GM21619 (cell line): ENCODE results near the gene ANKRD1.
"Not testable (repeated sequence)": the region's sequence is repeated elsewhere in the genome, so short reads cannot be mapped to it uniquely, and the experiment has no call there.

Source experiments
- ATAC-seq: cut with Tn5 transposase; IDR thresholded peaks from one replicate; pipeline ENCODE4 v1.9.1; 2021; ENCODE audit not compliant: unreplicated experiment

ANKRD1 gene

DNA sequence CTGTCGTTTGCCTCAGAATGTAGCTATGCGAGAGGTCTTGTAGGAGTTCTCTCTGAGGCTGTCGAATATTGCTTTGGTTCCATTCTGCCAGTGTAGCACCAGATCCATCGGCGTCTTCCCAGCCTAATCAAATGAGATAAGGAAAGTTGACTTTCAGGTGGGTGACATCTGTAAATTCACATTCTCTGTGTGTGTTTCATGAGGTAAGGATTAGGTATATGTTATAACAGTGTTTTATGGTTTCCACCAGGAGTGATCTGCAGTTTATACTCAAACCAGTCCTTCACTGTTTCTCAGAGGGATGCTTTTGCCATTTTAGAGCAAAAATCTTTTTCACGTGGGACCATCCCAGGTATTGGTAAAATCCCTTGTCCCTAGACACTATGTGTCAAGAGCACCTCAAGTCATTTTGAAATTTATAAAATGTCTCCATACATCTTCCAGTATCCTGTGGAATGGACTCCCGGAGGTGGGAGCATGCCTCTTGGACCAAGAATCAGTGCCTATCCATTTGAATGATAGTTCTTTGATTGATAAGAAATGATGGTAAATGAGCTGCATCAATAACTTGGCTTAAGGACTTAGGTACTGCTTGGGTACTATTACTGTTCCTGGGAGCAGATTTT, 7.9 kb downstream of the ANKRD1 start:
- no peak for ATAC-seq

- ATAC-seq: no peak
Observed at GRCh38 chr10:90912174-90912573, 8.7 kb downstream of the ANKRD1 start.

GRCh38 chr10:90911133-90912051, 9.5 kb downstream of the ANKRD1 start:
- peak; percentile 91 for ATAC-seq

DNA sequence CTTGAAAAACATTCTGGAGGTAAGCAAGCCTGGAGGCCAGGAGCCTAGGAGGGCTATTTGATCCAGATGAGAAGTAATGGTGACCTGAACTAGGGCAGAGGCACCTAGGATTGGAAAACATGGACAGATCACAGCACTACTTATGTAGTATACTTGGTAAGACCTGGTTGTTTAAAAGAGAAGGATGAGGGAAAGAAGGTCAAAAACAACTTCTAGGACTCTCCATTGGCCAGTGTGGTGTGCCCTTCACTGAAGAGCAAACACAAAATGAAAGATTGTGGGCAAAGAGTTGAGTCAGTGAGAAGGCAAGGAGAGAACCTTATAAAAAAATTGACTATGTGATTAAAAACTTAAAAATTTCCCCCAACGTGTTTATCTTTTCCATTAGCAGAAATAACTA, 14.3 kb downstream of the ANKRD1 start:
- no peak for ATAC-seq

DNA sequence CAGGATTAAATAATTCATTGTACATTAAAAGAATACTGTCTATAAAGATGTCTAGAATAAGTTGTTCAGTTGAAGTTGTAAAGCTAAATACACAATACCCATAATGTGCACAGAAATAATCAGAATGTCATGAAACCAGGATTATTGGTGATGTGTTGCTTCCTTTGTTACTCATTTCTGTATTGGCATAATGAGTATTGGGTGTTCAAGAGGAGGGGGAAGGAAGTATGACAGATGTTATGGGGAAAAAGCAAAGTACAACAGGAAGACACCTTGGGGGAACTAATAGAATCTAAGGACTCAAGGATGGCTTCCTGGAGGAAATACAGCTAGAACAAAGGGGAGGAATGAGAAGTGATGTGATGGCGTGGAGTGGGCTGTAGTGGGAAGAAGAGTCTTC, 15.0 kb downstream of the ANKRD1 start:
- ATAC-seq: no peak

DNA sequence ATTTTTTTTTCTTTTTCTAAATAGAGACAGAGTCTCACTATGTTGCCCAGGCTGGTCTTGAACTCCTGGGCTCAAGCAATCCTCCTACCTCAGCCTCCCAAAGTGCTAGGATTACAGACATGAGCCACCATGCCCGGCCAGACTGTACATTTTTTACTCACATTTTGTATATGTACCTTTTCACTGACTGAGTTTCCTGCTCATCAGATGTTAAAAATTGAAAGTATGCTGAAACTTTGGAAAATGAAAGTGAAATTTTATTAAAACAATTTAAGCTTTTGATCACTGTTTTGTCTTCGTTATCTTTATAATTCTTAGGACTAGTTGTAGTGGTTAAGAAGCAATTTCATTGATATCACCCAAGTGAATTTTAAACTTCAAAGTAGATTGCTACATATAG, 24.0 kb downstream of the ANKRD1 start:
- not testable (repeated sequence) for ATAC-seq

- no peak for ATAC-seq
Observed at GRCh38 chr10:90893190-90893589, 27.7 kb downstream of the ANKRD1 start.

- ATAC-seq: no peak
Observed at GRCh38 chr10:90890347-90890746, 30.5 kb downstream of the ANKRD1 start.

DNA sequence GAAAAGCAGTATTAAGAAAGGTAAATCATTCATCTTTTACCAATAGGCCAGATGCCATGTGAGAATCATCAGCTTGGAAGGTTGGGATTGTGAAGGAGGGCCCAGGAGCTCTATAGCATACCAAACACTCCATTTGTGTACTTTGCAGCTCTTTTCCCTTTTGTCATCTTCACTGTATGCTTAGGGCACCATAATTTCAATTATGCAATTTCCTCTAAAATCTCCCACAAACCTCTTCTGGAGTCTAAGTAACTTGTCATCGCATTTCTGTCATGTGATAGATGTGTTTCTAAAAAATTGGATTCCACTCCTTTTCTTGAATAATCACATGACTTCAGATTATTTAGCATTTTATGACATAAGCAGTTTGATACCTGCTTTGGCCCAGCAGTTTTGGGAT, 31.3 kb downstream of the ANKRD1 start:
- no peak for ATAC-seq

GRCh38 chr10:90888387-90888786, 32.5 kb downstream of the ANKRD1 start:
- ATAC-seq: no peak

DNA sequence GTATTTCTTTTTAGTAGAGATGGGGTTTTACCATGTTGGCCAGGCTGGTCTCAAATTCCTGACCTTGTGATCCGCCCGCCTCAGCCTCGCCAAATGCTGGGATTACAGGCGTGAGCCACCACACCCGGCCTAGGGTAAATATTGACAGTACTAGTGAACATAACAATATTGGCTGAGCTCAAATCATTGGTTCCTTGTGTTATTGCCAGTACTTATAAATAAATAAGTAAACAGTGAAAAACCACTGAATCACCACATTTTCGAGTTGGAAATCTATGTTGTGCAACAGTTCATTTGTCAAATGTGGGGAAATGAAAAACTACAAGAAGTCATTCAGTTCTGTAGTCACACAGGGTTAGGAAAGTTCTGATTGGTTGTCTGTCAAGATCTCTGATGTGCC, 33.3 kb downstream of the ANKRD1 start:
- no peak for ATAC-seq

DNA sequence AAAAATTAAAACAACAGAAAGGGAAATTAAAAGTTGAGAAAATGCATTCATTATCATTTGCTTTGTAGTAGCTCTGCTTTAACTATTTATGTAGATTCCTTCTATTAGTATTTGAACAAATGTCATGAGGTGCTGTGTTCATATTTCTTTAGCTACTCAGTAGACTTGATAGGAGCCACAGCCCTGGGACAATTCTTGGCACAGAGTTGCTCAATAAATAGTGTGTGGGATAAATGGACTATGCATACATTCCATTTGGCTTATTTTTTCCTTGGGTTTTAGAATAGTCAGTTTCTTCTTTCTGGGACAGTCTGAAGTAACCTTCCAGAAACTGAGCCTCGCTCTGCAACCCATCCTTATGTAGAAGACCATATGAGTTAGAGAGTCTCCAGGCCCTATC, 35.7 kb downstream of the ANKRD1 start:
- no peak for ATAC-seq

GRCh38 chr10:90884431-90884830, 36.5 kb downstream of the ANKRD1 start:
- ATAC-seq: no peak

DNA sequence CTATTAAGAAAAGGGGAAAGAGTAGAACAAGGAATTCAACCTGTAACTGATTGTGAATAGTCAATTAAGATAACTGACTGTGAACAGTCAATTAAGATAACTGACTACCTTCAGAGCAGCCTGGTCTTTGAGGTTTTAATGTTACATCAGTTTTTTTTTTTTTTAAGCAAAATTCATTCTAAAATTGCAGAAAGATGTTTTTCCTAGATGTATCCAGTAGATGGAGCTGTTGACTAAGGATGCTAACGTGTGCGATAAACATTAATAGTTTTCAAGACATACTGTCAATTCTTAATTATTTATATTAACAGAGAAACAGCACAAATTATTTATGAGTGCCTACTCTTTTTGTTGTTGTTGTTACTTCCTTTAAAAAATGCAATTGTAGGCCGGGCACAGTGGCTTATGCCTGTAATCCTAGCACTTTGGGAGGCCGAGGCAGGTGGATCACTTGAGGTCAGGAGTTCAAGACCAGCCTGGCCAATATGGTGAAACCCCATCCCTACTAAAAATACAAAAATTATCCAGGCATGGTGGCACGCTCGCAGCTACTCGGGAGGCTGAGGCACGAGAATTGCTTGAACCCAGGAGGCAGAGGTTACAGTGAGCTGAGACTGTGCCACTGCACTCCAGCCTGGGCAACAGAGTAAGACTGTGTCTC, 40.7 kb downstream of the ANKRD1 start:
- ATAC-seq: not testable (repeated sequence)

DNA sequence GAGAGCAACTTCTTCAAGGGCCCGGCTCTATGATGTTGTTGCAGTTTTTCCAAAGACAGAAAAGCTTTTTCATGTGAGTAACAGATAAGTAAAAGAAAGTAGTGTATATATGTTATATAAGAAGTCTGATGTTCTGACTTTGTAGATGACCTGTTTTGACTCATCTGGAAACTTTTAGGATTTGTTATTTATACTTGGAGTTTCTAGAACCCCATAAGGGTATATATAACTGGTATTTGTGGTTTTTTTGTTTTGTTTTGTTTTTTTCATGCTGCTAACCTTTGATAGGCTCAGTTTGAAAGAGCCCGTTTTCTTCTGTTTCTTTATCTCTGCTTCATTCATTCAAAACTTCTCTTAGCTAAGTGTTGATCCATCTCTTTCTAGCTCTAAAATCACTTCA, 41.8 kb downstream of the ANKRD1 start:
- no peak for ATAC-seq

DNA sequence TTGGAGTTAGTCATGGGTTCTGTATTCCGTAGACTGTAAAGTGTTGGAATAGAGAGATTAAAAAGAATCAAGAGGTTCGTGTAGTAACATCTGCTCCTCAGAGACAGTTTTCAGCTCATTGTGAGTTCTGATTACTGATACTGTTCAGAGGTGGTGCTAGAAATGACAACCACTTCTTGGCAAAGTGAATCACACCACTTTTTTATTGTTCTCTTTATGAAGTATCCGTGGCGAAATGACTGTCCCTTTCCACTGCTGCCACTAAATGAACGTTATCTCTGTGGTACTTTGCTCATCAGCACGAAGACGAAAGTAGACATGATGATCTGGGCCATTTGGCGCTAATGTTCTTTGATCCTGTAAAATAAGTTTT, 48.3 kb downstream of the ANKRD1 start:
- ATAC-seq: no peak

- ATAC-seq: peak; percentile 97
Observed at GRCh38 chr10:90871766-90872647, 48.9 kb downstream of the ANKRD1 start, which contains the start of gene RPP30. TSS of gene RPP30 (plus strand) at chr10:90871974. CDS start at chr10:90871987, 13 bp downstream.

DNA sequence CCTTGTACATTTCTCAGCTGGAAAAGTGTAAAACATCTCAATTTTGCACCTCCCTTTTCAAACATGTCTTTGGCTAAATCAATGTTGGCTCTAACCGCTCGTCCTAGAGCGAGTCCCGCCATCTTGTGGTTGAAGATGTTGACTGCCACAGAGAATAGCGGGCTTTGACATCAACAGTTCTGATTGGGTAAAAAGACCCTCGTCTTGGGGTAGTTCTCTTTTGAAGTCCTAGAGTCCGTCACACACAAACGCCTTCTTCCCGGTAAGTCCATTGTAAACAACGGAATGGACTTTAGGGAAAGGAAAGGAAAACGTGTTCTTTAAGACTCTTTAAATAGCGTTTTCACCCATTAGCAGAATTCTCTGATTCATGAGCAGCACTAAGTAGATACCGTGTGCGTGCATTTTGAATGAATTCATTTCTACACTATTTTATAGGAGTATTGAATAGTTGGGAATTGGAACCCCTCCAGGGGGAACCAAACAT, 49.6 kb downstream of the ANKRD1 start:
- peak; percentile 49 for ATAC-seq

GRCh38 chr10:90866050-90866598, 54.8 kb downstream of the ANKRD1 start:
- ATAC-seq: no peak

GRCh38 chr10:90865401-90865800, 55.5 kb downstream of the ANKRD1 start:
- no peak for ATAC-seq
